Stimulated activated CD4-positive, alpha-beta T cell treated with anti-CD3 and anti-CD28 coated beads, Interleukin-1b, Interleukin-23, amount 100 ng/mL, for 48 hours (primary cell): ENCODE results near the gene RNF151.
"Not testable (repeated sequence)": the region's sequence is repeated elsewhere in the genome, so short reads cannot be mapped to it uniquely, and the experiment has no call there.

Experiments
- DNase-seq: peaks from one replicate; pipeline ENCODE4 v3.0.0-alpha.2; 2020

Gene RNF151

GRCh38 chr16:2009791-2010510, 43.3 kb downstream of the RNF151 start, which contains the start of gene ZNF598:
TSS of gene ZNF598 (minus strand) at chr16:2009821.
- DNase-seq, result peak; percentile 75

GRCh38 chr16:2011726-2012125, 45.1 kb downstream of the RNF151 start:
- DNase-seq, result not testable (repeated sequence)

GRCh38 chr16:2013527-2013926, 46.9 kb downstream of the RNF151 start:
- DNase-seq, result no peak

- DNase-seq, result no peak
Observed at GRCh38 chr16:2015117-2015946, 48.7 kb downstream of the RNF151 start.

- no peak for DNase-seq
Observed at GRCh38 chr16:2015947-2016208, 49.2 kb downstream of the RNF151 start.

- no peak for DNase-seq
Observed at GRCh38 chr16:2016407-2016922, 49.8 kb downstream of the RNF151 start.
